Pancreas (tissue), 10 donors: ENCODE measurements around the gene SLC29A1. TPM values are rescaled to one million over a fixed set of nuclear protein-coding genes. Genes with fewer than 3 reads are reported as not detected.
A peak's percentile ranks its signal among the peaks of the same experiment; 100 is the strongest.

Experiments
- ATAC-seq, 4 donors: fragments of 200-7000 bp; cut with Tn5 transposase; one replicate each; pipeline versions ENCODE4 v1.8.0 to v1.9.1; 2020; ENCODE audit warnings: mild to moderate bottlenecking in 4 of 4, moderate library complexity in 4 of 4
- DNase-seq, 6 donors: peaks; one replicate each; pipeline ENCODE4 v3.0.0-alpha.2; 2020
- FAIRE-seq: peaks from 2 replicates; lab custom pipeline; 2012; peaks lifted over from hg19 to GRCh38; lab: Jason Lieb, UNC
- H3K27ac ChIP-seq, 4 donors: fragments of 200-600 bp; sonication (generic); 1 replicate in 3 of 4; 2 replicates in 1 of 4; pipeline versions ENCODE4 v1.5.0 to v1.8.0; 2020
- H3K27me3 ChIP-seq, 4 donors: fragments of 200-600 bp; one replicate each; pipeline ENCODE4 v1.8.0; 2021
- H3K36me3 ChIP-seq, 3 donors: fragments of 200-600 bp; sonication (generic) in 1 of 3; one replicate each; pipeline versions ENCODE4 v1.5.0 to v1.8.0; 2020 to 2021
- H3K4me1 ChIP-seq, 3 donors: fragments of 200-600 bp; one replicate each; pipeline ENCODE4 v1.8.0; 2021
- H3K4me3 ChIP-seq, 4 donors: fragments of 200-600 bp; sonication (generic) in 2 of 4; one replicate each; pipeline versions ENCODE4 v1.5.0 to v1.8.0; 2020 to 2021
- H3K9me3 ChIP-seq, 4 donors: fragments of 200-600 bp; one replicate each; pipeline ENCODE4 v1.8.0; 2021
- CTCF ChIP-seq, 4 donors: fragments of 200-600 bp; sonication (generic) in 3 of 4; IDR thresholded peaks; one replicate each; pipeline versions ENCODE4 v1.5.0 to v1.8.0; 2021; ENCODE audit warnings: antibody characterized with exemption in 4 of 4
- WGBS, 2 donors: extraction: QIAGEN DNeasy Blood & Tissue Kit; methylation state at CpG; one replicate each; pipeline ENCODE4 v1.1.7; 2013; 5-methylcytosine and 5-hydroxymethylcytosine counted together
- intact Hi-C, 3 donors: fragments of 100-400 bp; cut with DNase I; formaldehyde crosslinking; loops; one replicate each; pipeline versions ENCODE4 v1.11.1 to v1.14.2; 2022
- polyA plus RNA-seq, 2 donors: library from polyadenylated mRNA; stranded (reverse); fragments of 200-250 nt; gene quantifications; one replicate each; pipeline ENCODE4 v1.2.3, GENCODE V29; 2013
- total RNA-seq, 6 donors: library from RNA; stranded (reverse); fragmentation: NEBNext Ultra II Directional in 4 of 6; extraction: Animal tissue kit (Norgen Biotek cat#: 25700) in 4 of 6; gene quantifications; one replicate each; pipeline versions ENCODE4 v1.2.1 to v1.2.4, GENCODE V29; 2021 to 2023
- donor health status: healthy with polysubstance abuse.
- donor health status: DM: no; HTN: no; CAD: no; lungs with moderate emphysema.
- donor health status: DM: no; HTN: no; CAD: no.
- donor health status: control.
- donor health status: control.
- donor health status: Bipolar disorder and iron deficiency.
- donor health status: DM: yes; HTN: yes; CAD: no.
- donor health status: DM: no; HTN: no; CAD: no.
- donor health status: DM: no; HTN: no; CAD: no.
- donor health status: DM: yes; HTN: yes; CAD: no.

SLC29A1 gene
- total and polyA plus RNA-seq, 8 donors = 24.8 to 89.8 (median 44.4) TPM

- intact Hi-C loops = no loop called here
- Histone ChIP-seq H3K9me3 (no peaks in the 10 kb centered on the region), H3K4me1 (peaks cover 25 to 66% (median 42%) of the 10 kb centered on the region in 3 donors), H3K27ac (peak overlapping the region; percentile 89 to 94 (median 90)), H3K36me3 (no peaks in the 10 kb centered on the region), H3K27me3 (no peaks in the 10 kb centered on the region), H3K4me3 (peak overlapping the region in 2 of 4 donors; percentile 17 to 61)
- 0% methylated on average over 4 of the region's 4 CpGs for WGBS, 2 donors
- TF ChIP-seq CTCF (IDR thresholded peaks at IDR 0.05) = peak; percentile 60 to 81 (median 71)
- FAIRE-seq = no peak
- ATAC-seq = peak; percentile 55 to 68 (median 61)
- DNase-seq = peak; percentile 95 to 99 (median 97)
These were observed 2.0 kb upstream of the SLC29A1 start for GRCh38 chr6:44221291-44221960.

GRCh38 chr6:44221961-44222335, 1.4 kb upstream of the SLC29A1 start:
- FAIRE-seq (no peak), DNase-seq (no peak), ATAC-seq (no peak)
- no peak for TF ChIP-seq CTCF (IDR thresholded peaks at IDR 0.05)
- 34 to 40% methylated on average over 2 of the region's 2 CpGs for WGBS, 2 donors
- H3K9me3 ChIP-seq = no peaks in the 10 kb centered on the region
- H3K4me1 ChIP-seq = peaks cover 28 to 69% (median 43%) of the 10 kb centered on the region in 3 donors
- no peaks in the 10 kb centered on the region for H3K27me3 ChIP-seq
- peak overlapping the region in 2 of 4 donors; percentile 17 to 61 for H3K4me3 ChIP-seq
- H3K36me3 ChIP-seq = no peaks in the 10 kb centered on the region
- peak overlapping the region; percentile 89 to 94 (median 90) for H3K27ac ChIP-seq
- intact Hi-C loops = no loop called here

DNA sequence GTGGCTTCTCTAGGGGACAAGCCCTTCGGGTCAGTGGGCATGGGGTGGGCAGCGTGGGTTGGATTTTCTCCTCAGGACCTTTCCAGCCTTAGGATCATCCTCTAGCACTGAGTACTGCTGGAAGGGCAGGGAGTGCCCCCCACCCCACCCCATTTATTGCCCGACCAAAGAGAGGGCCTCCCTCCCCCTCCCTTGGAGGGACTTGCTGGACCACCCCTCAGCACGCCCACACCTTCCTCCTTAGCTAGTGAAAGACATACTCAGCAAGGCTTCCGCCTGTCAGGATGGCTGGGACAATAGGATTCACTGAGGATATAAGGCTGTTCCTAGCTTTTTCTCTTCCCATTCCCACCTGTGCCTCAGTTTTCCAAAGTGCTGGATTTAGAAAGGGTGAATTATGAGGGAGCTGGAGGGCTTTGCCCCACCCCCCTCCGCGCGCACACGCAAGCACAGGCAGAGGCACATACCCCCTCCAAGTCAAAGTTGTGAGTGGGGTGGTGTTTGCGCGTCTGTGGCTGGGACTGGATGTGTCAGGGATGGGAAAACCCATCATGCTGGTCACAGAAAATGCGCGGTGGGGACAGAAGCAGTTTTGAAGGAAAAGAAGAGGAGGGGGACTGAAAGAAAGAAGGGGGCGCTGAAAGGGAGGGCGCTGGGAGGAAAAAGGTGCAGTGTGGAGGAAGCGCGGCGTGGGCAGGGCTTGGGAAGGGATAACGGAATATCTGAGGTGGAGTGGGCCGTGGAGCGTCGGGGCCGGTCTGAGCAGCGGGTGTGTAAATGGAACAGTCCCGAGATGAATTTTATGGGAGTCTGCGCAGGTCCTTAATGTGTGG, 693 bp upstream of the SLC29A1 start:
- TF ChIP-seq CTCF (IDR thresholded peaks at IDR 0.05) = no peak
- 33 to 37% methylated on average over 26 of the region's 26 CpGs for WGBS, 2 donors
- ATAC-seq (no peak), FAIRE-seq (no peak), DNase-seq (peak in 1 of 6 donors; percentile 59)
- Histone ChIP-seq H3K36me3 (no peaks in the 10 kb centered on the region), H3K27ac (peak overlapping the region; percentile 39 to 94 (median 90)), H3K27me3 (no peaks in the 10 kb centered on the region), H3K4me3 (peak overlapping the region; percentile 22 to 71 (median 54)), H3K4me1 (peaks cover 33 to 62% (median 40%) of the 10 kb centered on the region in 3 donors), H3K9me3 (no peaks in the 10 kb centered on the region)
- intact Hi-C loops = no loop called here

- Histone ChIP-seq H3K4me1 (peaks cover 30 to 51% (median 33%) of the 10 kb centered on the region in 3 donors), H3K9me3 (no peaks in the 10 kb centered on the region), H3K27ac (peak overlapping the region in 1 of 4 donors; percentile 39), H3K36me3 (no peaks in the 10 kb centered on the region), H3K4me3 (peak overlapping the region; percentile 22 to 71 (median 54)), H3K27me3 (no peaks in the 10 kb centered on the region)
- DNase-seq (no peak), ATAC-seq (no peak), FAIRE-seq (no peak)
- intact Hi-C loops = no loop called here
- WGBS, 2 donors = 7 to 9% methylated on average over 15 to 18 of the region's 18 CpGs
- no peak for TF ChIP-seq CTCF (IDR thresholded peaks at IDR 0.05)
These were observed 902 bp downstream of the SLC29A1 start for GRCh38 chr6:44224029-44224964.
